ENCODE results near the gene MXD3. TPM values are rescaled to one million over a fixed set of nuclear protein-coding genes. Genes with fewer than 3 reads are reported as not detected.

Gene MXD3
- total and polyA plus RNA-seq, 8 donors, result 6.8 to 86.9 (median 20.4) TPM

DNA sequence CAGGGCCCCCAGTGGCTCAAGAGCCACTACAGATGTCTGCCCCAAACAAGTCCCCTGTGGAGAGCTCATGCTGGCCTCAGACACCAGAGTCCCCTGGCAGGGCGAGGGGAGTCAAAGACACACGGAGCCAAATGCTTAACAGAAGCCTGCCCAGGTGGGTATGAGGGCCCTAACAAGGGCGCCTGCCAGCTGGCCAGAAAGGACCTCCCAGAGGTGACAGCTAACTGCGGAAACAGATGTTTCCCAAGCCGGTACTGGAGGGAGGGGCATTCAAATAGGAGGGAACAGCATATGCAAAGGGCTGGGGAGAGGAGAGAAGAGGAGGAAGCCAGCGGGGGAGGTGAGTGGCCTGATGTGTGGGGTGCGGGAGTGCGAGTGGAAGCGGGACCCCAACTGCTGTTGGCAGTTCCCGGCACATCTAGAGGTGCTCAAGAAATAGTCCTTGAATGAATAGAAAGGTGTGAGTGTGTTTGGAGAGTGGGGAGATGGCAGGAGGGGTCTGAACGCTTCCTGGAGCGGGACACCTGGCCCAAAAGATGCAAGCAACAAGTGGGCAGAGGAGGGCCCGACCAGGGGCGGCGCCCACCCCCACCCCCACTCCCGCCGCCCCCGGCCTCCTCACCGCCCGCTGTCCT lies 824 bp downstream of the MXD3 start:
- TF ChIP-seq, protein P1, sequence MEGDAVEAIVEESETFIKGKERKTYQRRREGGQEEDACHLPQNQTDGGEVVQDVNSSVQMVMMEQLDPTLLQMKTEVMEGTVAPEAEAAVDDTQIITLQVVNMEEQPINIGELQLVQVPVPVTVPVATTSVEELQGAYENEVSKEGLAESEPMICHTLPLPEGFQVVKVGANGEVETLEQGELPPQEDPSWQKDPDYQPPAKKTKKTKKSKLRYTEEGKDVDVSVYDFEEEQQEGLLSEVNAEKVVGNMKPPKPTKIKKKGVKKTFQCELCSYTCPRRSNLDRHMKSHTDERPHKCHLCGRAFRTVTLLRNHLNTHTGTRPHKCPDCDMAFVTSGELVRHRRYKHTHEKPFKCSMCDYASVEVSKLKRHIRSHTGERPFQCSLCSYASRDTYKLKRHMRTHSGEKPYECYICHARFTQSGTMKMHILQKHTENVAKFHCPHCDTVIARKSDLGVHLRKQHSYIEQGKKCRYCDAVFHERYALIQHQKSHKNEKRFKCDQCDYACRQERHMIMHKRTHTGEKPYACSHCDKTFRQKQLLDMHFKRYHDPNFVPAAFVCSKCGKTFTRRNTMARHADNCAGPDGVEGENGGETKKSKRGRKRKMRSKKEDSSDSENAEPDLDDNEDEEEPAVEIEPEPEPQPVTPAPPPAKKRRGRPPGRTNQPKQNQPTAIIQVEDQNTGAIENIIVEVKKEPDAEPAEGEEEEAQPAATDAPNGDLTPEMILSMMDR (IDR thresholded peaks at IDR 0.05), result no peak
- TF ChIP-seq POLR2AphosphoS5 (IDR thresholded peaks at IDR 0.05) (no peak), POLR2A (IDR thresholded peaks at IDR 0.05) (no peak), EP300 (IDR thresholded peaks at IDR 0.05) (no peak)
- Histone ChIP-seq H3K4me3 (peak overlapping the region; percentile 46 to 73 (median 62)), H3K36me3 (peaks cover 17 to 22% (median 20%) of the 10 kb centered on the region in 4 donors), H3K27me3 (no peaks in the 10 kb centered on the region), H3K9me3 (no peaks in the 10 kb centered on the region), H3K27ac (peak overlapping the region in 3 of 5 donors; percentile 40 to 88 (median 68)), H3K4me1 (peaks cover 25 to 71% (median 47%) of the 10 kb centered on the region in 4 donors)
- peak in 1 of 2 donors; percentile 70 for DNase-seq
- intact Hi-C loops (cut with DNase I; ENCODE audit: low total_unique reads), result no loop called here
- 16 to 29% (median 18%) methylated on average over 15 to 20 of the region's 20 CpGs for WGBS, 5 donors

DNA sequence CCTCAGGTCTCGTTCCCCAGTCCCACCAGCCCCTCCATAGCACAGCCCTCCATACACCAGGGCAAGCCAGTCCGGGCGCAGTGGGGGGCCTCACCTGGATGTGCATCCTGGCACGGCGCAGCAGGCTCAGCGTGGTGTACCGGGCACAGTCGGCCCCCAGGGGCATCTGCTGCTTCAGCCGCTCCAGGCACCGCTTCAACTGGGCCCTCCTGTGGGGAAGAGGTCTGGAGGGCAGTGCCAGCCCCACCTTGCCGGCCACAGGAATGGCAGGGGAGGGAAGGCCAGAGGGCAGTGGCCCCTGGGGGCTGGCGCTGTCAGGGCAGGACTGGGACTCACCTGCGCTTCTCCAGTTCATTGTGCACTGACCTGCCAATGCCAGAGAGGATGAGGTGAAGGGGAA lies 1.4 kb downstream of the MXD3 start:
- 87 to 93% (median 92%) methylated on average over 10 to 13 of the region's 13 CpGs for WGBS, 5 donors
- H3K27ac ChIP-seq, result peak overlapping the region in 2 of 5 donors; percentile 40 to 88
- DNase-seq, result no peak
- TF ChIP-seq POLR2AphosphoS5 (IDR thresholded peaks at IDR 0.05) (no peak), EP300 (IDR thresholded peaks at IDR 0.05) (no peak), POLR2A (IDR thresholded peaks at IDR 0.05) (no peak)
- TF ChIP-seq, protein P1 (IDR thresholded peaks at IDR 0.05), result no peak
- H3K4me1 ChIP-seq, result peaks cover 31 to 77% (median 52%) of the 10 kb centered on the region in 4 donors
- intact Hi-C loops (cut with DNase I; ENCODE audit: low total_unique reads), result no loop called here
- H3K27me3 ChIP-seq, result no peaks in the 10 kb centered on the region
- H3K4me3 ChIP-seq, result peak overlapping the region in 1 of 4 donors; percentile 73
- H3K36me3 ChIP-seq, result peaks cover 22 to 28% (median 25%) of the 10 kb centered on the region in 4 donors
- H3K9me3 ChIP-seq, result no peaks in the 10 kb centered on the region

- Histone ChIP-seq H3K27me3 (no peaks in the 10 kb centered on the region), H3K9me3 (no peaks in the 10 kb centered on the region), H3K4me3 (peak overlapping the region in 1 of 4 donors; percentile 73), H3K36me3 (peaks cover 23 to 35% (median 30%) of the 10 kb centered on the region in 4 donors), H3K27ac (peak overlapping the region in 2 of 5 donors; percentile 40 to 88), H3K4me1 (peaks cover 38 to 84% (median 60%) of the 10 kb centered on the region in 4 donors)
- intact Hi-C loops (cut with DNase I; ENCODE audit: low total_unique reads), result no loop called here
- DNase-seq, result peak; percentile 78 to 86
- WGBS, 5 donors, result 49 to 77% (median 63%) methylated on average over 8 to 10 of the region's 10 CpGs
- TF ChIP-seq, protein P1 (IDR thresholded peaks at IDR 0.05), result peak in 5 of 7 experiments; percentile 59 to 84 (median 77)
- TF ChIP-seq EP300 (IDR thresholded peaks at IDR 0.05) (no peak), POLR2A (IDR thresholded peaks at IDR 0.05) (no peak), POLR2AphosphoS5 (IDR thresholded peaks at IDR 0.05) (no peak)
Observed at GRCh38 chr5:177309351-177310191, 2.1 kb downstream of the MXD3 start.

DNA sequence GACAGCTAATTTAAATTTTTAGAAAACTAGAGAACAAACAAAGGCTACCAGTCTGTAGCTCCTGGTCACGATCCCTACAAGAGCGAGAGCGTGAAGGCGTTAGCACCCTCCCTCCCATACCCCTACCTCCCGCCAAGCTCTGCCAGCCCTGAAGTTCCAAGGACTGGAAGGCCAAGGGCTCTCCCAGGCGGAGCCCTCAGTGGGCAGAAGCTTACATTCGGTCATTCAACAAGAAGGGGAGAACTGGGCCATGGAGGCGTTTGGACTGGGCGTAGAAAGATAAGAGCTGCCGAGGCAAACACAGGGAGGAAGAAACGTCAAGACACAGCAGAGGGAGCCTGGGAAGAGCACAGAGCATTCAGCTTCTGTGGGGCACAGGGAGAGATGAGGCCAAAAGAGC lies 3.0 kb downstream of the MXD3 start:
- WGBS, 5 donors, result 66 to 79% (median 77%) methylated on average over 11 of the region's 11 CpGs
- Histone ChIP-seq H3K36me3 (peaks cover 23 to 35% (median 30%) of the 10 kb centered on the region in 4 donors), H3K4me1 (peaks cover 42 to 89% (median 67%) of the 10 kb centered on the region in 4 donors), H3K27ac (peak overlapping the region in 2 of 5 donors; percentile 72 to 88), H3K9me3 (no peaks in the 10 kb centered on the region), H3K4me3 (no peak overlapping the region), H3K27me3 (no peaks in the 10 kb centered on the region)
- TF ChIP-seq EP300 (IDR thresholded peaks at IDR 0.05), result no peak
- no peak for TF ChIP-seq POLR2A (IDR thresholded peaks at IDR 0.05)
- no peak for TF ChIP-seq POLR2AphosphoS5 (IDR thresholded peaks at IDR 0.05)
- TF ChIP-seq, protein P1 (IDR thresholded peaks at IDR 0.05), result no peak
- intact Hi-C loops (cut with DNase I; ENCODE audit: low total_unique reads), result no loop called here
- no peak for DNase-seq

All from stomach (tissue), 9 donors.